ENCODE data around the gene CHCHD3. TPM values are rescaled to one million over a fixed set of nuclear protein-coding genes. Genes with fewer than 3 reads are reported as not detected.

Gene CHCHD3
- total and polyA plus RNA-seq, 9 of the 15 experiments (the other 6 are each of a cell fraction or from before 2014, with no cell fraction given), result 66.2 to 279 (median 204) TPM

DNA sequence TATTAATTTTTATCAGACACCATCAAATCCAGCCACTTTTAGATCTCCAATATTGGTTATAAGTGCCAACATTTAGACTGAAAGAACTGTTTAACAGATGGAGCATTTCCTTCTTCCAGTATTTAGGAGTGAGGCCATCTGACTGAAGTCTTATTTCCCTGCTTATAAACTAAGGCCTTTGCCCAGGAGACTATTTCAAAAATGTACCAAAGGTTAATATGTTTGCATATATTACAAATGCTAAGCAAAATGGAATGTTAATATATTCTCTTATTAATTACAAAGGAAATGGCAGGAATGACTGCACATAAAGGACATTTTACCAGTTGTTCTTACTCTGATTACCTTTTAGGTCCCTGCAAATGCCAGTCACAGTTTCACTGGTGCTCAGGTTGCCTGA lies 266.8 kb downstream of the CHCHD3 start:
- H3K4me2 ChIP-seq (ENCODE audit: insufficient read depth, low read length), result no peak overlapping the region
- H2AFZ ChIP-seq (ENCODE audit: low read depth, low read length), result no peak overlapping the region
- peak overlapping the region; percentile 5; the same call in 1 of the 3 replicates for H3K27ac ChIP-seq (ENCODE audit: extremely low read depth, low read depth, low read length)
- H3K79me2 ChIP-seq (ENCODE audit: control insufficient read depth, insufficient read depth, low read length), result no peaks in the 10 kb centered on the region
- ATAC-seq (no peak), DNase-seq (ENCODE audit: extremely low read depth in 1 of 4, low spot score in 3 of 4) (no peak), FAIRE-seq (no peak)
- H3K4me1 ChIP-seq (replicated peaks in 1 of 2; ENCODE audit: control insufficient read depth in 2 of 2, insufficient read depth in 2 of 2, low read length in 2 of 2), result peaks cover 3 to 5% of the 10 kb centered on the region in 2 experiments; a peak in 2 of 5 replicates
- no peak overlapping the region for H3K4me3 ChIP-seq
- CTCF ChIA-PET (ENCODE audit: low intra/inter-chr PET ratio), result no interaction called here
- peaks cover 7% of the 10 kb centered on the region; the same call in 2 of the 3 replicates for H3K36me3 ChIP-seq (ENCODE audit: control insufficient read depth, insufficient read depth, low read length)
- no peaks in the 10 kb centered on the region for H3K27me3 ChIP-seq (ENCODE audit: control insufficient read depth in 2 of 2, insufficient read depth in 2 of 2, low read length in 2 of 2)
- TF ChIP-seq NFE2L1 (tag; IDR thresholded peaks at IDR 0.05; ENCODE audit: borderline replicate concordance, low read depth), result no peak
- TF ChIP-seq DMBX1 (CRISPR knock-in tag; IDR thresholded peaks at IDR 0.05; ENCODE audit: borderline replicate concordance), result no peak
- no peak for TF ChIP-seq ZNF57 (CRISPR knock-in tag; IDR thresholded peaks at IDR 0.05)
- no peak for TF ChIP-seq ZNF436 (CRISPR knock-in tag; IDR thresholded peaks at IDR 0.05)
- no peak for TF ChIP-seq NR1H2 (CRISPR knock-in tag; IDR thresholded peaks at IDR 0.05)
- TF ChIP-seq, protein P1, sequence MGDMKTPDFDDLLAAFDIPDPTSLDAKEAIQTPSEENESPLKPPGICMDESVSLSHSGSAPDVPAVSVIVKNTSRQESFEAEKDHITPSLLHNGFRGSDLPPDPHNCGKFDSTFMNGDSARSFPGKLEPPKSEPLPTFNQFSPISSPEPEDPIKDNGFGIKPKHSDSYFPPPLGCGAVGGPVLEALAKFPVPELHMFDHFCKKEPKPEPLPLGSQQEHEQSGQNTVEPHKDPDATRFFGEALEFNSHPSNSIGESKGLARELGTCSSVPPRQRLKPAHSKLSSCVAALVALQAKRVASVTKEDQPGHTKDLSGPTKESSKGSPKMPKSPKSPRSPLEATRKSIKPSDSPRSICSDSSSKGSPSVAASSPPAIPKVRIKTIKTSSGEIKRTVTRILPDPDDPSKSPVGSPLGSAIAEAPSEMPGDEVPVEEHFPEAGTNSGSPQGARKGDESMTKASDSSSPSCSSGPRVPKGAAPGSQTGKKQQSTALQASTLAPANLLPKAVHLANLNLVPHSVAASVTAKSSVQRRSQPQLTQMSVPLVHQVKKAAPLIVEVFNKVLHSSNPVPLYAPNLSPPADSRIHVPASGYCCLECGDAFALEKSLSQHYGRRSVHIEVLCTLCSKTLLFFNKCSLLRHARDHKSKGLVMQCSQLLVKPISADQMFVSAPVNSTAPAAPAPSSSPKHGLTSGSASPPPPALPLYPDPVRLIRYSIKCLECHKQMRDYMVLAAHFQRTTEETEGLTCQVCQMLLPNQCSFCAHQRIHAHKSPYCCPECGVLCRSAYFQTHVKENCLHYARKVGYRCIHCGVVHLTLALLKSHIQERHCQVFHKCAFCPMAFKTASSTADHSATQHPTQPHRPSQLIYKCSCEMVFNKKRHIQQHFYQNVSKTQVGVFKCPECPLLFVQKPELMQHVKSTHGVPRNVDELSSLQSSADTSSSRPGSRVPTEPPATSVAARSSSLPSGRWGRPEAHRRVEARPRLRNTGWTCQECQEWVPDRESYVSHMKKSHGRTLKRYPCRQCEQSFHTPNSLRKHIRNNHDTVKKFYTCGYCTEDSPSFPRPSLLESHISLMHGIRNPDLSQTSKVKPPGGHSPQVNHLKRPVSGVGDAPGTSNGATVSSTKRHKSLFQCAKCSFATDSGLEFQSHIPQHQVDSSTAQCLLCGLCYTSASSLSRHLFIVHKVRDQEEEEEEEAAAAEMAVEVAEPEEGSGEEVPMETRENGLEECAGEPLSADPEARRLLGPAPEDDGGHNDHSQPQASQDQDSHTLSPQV (IDR thresholded peaks at IDR 0.05), result no peak
- TF ChIP-seq CHD1 (IDR thresholded peaks at IDR 0.05; ENCODE audit: low read length), result no peak
- no peak for TF ChIP-seq ZNF124 (CRISPR knock-in tag; IDR thresholded peaks at IDR 0.05)
- TF ChIP-seq MYBL2 (IDR thresholded peaks at IDR 0.05; ENCODE audit: low read depth), result no peak
- TF ChIP-seq MYBL2 (CRISPR knock-in tag; IDR thresholded peaks at IDR 0.05; ENCODE audit: borderline replicate concordance), result no peak
- TF ChIP-seq, protein P2, sequence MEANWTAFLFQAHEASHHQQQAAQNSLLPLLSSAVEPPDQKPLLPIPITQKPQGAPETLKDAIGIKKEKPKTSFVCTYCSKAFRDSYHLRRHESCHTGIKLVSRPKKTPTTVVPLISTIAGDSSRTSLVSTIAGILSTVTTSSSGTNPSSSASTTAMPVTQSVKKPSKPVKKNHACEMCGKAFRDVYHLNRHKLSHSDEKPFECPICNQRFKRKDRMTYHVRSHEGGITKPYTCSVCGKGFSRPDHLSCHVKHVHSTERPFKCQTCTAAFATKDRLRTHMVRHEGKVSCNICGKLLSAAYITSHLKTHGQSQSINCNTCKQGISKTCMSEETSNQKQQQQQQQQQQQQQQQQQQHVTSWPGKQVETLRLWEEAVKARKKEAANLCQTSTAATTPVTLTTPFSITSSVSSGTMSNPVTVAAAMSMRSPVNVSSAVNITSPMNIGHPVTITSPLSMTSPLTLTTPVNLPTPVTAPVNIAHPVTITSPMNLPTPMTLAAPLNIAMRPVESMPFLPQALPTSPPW (CRISPR knock-in tag; IDR thresholded peaks at IDR 0.05), result no peak
- no peak for TF ChIP-seq DACH1 (IDR thresholded peaks at IDR 0.05; ENCODE audit: partially characterized antibody)
- no peak for TF ChIP-seq GATAD2A (IDR thresholded peaks at IDR 0.05)
- TF ChIP-seq, protein P3, sequence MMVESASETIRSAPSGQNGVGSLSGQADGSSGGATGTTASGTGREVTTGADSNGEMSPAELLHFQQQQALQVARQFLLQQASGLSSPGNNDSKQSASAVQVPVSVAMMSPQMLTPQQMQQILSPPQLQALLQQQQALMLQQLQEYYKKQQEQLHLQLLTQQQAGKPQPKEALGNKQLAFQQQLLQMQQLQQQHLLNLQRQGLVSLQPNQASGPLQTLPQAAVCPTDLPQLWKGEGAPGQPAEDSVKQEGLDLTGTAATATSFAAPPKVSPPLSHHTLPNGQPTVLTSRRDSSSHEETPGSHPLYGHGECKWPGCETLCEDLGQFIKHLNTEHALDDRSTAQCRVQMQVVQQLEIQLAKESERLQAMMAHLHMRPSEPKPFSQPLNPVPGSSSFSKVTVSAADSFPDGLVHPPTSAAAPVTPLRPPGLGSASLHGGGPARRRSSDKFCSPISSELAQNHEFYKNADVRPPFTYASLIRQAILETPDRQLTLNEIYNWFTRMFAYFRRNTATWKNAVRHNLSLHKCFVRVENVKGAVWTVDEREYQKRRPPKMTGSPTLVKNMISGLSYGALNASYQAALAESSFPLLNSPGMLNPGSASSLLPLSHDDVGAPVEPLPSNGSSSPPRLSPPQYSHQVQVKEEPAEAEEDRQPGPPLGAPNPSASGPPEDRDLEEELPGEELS (CRISPR knock-in tag; IDR thresholded peaks at IDR 0.05; ENCODE audit: borderline replicate concordance), result no peak
- H4K20me1 ChIP-seq (replicated peaks; ENCODE audit: control insufficient read depth, insufficient read depth, low read length), result peaks cover 4% of the 10 kb centered on the region; the same call in 1 of the 2 replicates
- no peak overlapping the region for H3K9ac ChIP-seq (ENCODE audit: insufficient read depth in 1 of 2, low read depth in 2 of 2, low read length in 2 of 2)
- POLR2A ChIA-PET, result no interaction called here
- no peaks in the 10 kb centered on the region for H3K9me1 ChIP-seq (ENCODE audit: control insufficient read depth, insufficient read depth, low read length)
- BruUV-seq (replicated peaks), result no TSS peak
- in situ Hi-C loops (cut with MboI) (no loop called here), intact Hi-C loops (cut with micrococcal nuclease) (no loop called here)
- no peaks in the 10 kb centered on the region for H3K9me3 ChIP-seq (replicated peaks; ENCODE audit: control insufficient read depth, insufficient read depth, low read depth, low read length)

Data from K562 (cell line).